Prostate gland (tissue), 2 donors: ENCODE data around the gene RIMBP2. TPM values are rescaled to one million over a fixed set of nuclear protein-coding genes. Genes with fewer than 3 reads are reported as not detected.

Experiments used
- DNase-seq: peaks from one replicate; pipeline ENCODE4 v3.0.0-alpha.2; 2019; ENCODE audit warnings: low spot score
- H3K27ac ChIP-seq, 2 donors: fragments of 200-600 bp; sonication (generic); 2 replicates each; pipeline ENCODE4 v1.5.1; 2017 to 2019
- H3K27me3 ChIP-seq: fragments of 200-600 bp; sonication (generic); replicated peaks from 2 replicates; pipeline ENCODE4 v1.5.1; 2019; ENCODE audit not compliant: insufficient read depth
- H3K36me3 ChIP-seq, 2 donors: fragments of 200-600 bp; sonication (generic); 1 replicate in 1 of 2; 2 replicates in 1 of 2; pipeline versions ENCODE4 v1.5.1 to v1.8.1; 2017 to 2019
- H3K4me1 ChIP-seq: fragments of 200-600 bp; sonication (generic); replicated peaks from 2 replicates; pipeline ENCODE4 v1.5.1; 2019
- H3K4me3 ChIP-seq, 2 donors: fragments of 200-600 bp; sonication (generic); 2 replicates each; pipeline ENCODE4 v1.5.1; 2017 to 2019
- H3K9me3 ChIP-seq: fragments of 200-600 bp; sonication (generic); 2 replicates; pipeline ENCODE4 v1.5.1; 2017
- POLR2A ChIP-seq: fragments of 450-650 bp; IDR thresholded peaks from one replicate; pipeline ENCODE4 v1.6.1; 2016; ENCODE audit warnings: antibody characterized with exemption, mild to moderate bottlenecking
- POLR2AphosphoS5 ChIP-seq: sonication (generic); formaldehyde crosslinking; IDR thresholded peaks from one replicate; pipeline ENCODE4 v1.6.1; 2017; ENCODE audit warnings: antibody characterized with exemption
- WGBS: methylation state at CpG from one replicate; pipeline ENCODE4 v1.1.5; 2018; 5-methylcytosine and 5-hydroxymethylcytosine counted together
- intact Hi-C: fragments of 100-400 bp; cut with DNase I; formaldehyde crosslinking; loops from one replicate; pipeline ENCODE4 v1.14.2; 2022
- total RNA-seq, 2 donors: library from RNA; depleted of rRNA; stranded (reverse); fragments of >200 nt; gene quantifications; one replicate each; pipeline ENCODE4 v1.1.0, GENCODE V29; 2016
- TF ChIP-seq, protein P1 (sequence below), 4 experiments: fragments of 200-600 bp in 2 of 4; fragments of 450-650 bp in 2 of 4; sonication (generic) in 2 of 4; IDR thresholded peaks; 1 replicate in 3 of 4; 2 replicates in 1 of 4; pipeline ENCODE4 v1.5.1; 2016 to 2019; ENCODE audit warnings: antibody characterized with exemption in 4 of 4, mild to moderate bottlenecking in 2 of 4, moderate library complexity in 2 of 4

RIMBP2 gene
- total RNA-seq, 2 donors from 2014 or later = 0.96 to 7.0 TPM

DNA sequence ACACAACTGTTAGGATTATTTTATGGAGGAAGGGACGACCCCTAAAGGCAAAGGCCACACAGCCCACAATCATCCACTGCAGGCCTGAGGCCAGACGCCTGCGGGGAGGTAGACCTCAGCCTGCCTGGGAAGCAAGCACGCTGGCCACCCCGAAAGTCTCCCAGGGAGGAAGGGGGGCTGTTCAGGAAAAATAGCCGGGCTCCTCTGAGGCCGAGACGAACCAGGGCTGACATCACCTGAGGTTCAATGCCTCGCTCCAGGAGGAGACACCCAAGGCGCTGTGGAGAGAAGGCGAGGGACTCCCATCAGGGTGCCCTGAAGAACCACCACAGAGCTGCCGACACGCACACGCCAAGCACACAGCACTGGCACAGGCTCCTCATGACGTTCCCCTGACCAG is 251.1 kb downstream of the RIMBP2 start:
- H3K4me3 ChIP-seq = no peak overlapping the region
- intact Hi-C loops = no loop called here
- no peak overlapping the region for H3K27ac ChIP-seq
- H3K36me3 ChIP-seq = no peaks in the 10 kb centered on the region
- no peak for DNase-seq
- 91% methylated on average over 15 of the region's 15 CpGs for WGBS
- no peaks in the 10 kb centered on the region for H3K9me3 ChIP-seq
- no peak for TF ChIP-seq POLR2A
- TF ChIP-seq, protein P1, sequence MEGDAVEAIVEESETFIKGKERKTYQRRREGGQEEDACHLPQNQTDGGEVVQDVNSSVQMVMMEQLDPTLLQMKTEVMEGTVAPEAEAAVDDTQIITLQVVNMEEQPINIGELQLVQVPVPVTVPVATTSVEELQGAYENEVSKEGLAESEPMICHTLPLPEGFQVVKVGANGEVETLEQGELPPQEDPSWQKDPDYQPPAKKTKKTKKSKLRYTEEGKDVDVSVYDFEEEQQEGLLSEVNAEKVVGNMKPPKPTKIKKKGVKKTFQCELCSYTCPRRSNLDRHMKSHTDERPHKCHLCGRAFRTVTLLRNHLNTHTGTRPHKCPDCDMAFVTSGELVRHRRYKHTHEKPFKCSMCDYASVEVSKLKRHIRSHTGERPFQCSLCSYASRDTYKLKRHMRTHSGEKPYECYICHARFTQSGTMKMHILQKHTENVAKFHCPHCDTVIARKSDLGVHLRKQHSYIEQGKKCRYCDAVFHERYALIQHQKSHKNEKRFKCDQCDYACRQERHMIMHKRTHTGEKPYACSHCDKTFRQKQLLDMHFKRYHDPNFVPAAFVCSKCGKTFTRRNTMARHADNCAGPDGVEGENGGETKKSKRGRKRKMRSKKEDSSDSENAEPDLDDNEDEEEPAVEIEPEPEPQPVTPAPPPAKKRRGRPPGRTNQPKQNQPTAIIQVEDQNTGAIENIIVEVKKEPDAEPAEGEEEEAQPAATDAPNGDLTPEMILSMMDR (IDR thresholded peaks at IDR 0.05) = no peak
- no peak for TF ChIP-seq POLR2AphosphoS5
- H3K4me1 ChIP-seq = no peaks in the 10 kb centered on the region
- no peaks in the 10 kb centered on the region for H3K27me3 ChIP-seq

DNA sequence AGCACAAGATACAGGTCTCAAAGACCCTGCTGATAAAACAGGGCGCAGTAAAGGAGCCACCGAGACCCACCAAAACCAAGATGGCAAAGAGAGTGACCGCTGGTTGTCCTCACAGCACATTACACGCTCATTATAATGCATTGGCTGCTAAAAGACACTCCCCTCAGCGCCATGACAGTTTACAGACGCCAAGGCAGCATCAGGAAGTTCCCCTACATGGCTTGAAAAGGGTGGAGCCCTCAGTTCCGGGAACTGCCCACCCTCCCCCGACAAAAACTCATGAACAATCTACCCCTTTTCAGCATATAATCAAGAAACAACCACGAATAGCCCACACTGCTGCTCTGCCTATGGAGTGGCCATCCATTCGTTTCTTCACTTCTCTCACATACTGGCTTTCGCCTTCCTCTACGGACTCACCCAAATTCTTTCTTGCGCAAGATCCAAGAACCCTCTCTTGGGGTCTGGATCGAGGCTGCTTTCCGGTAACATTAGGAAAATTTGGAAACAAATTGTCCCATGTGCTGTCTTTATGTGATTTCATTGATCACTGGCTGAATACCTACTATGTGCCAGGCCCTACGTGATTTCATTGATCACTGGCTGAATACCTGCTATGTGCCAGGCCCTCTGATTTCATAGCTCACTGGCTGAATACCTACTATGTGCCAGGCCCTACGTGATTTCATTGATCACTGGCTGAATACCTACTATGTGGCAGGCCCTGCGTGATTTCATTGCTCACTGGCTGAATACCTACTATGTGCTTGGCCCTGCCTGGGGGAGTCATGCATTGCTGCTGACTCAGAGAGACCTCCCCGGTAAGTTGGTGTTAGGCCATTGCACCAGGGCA is 252.1 kb downstream of the RIMBP2 start:
- Histone ChIP-seq H3K4me1 (no peaks in the 10 kb centered on the region), H3K9me3 (no peaks in the 10 kb centered on the region), H3K36me3 (no peaks in the 10 kb centered on the region), H3K4me3 (no peak overlapping the region), H3K27ac (no peak overlapping the region), H3K27me3 (no peaks in the 10 kb centered on the region)
- no peak for DNase-seq
- TF ChIP-seq, protein P1 (IDR thresholded peaks at IDR 0.05) = no peak
- TF ChIP-seq POLR2AphosphoS5 (no peak), POLR2A (no peak)
- 68% methylated on average over 19 of the region's 19 CpGs for WGBS
- intact Hi-C loops = no loop called here

DNA sequence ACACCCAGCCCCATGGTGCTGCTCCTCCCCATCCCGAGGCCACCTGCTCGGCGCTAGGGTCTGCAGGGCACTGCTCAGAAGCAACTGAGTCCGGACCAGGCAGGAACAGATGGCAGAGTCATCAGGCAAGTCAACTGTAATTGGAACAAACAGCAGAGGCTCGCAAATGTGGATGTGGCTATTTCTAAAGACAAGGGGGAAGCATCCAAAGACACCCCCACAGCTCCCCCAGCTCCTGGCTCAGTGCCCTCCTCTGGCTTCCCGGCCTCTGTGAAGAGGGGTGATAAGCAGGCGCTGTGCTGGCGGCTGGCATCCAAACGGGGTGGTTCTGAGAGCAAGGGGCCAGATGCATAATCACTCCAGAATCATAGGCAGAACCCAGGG is 252.8 kb downstream of the RIMBP2 start:
- Histone ChIP-seq H3K36me3 (no peaks in the 10 kb centered on the region), H3K4me1 (no peaks in the 10 kb centered on the region), H3K27ac (no peak overlapping the region), H3K9me3 (no peaks in the 10 kb centered on the region), H3K27me3 (no peaks in the 10 kb centered on the region), H3K4me3 (no peak overlapping the region)
- DNase-seq = no peak
- intact Hi-C loops = no loop called here
- WGBS = 75% methylated on average over 9 of the region's 9 CpGs
- TF ChIP-seq POLR2AphosphoS5 = no peak
- TF ChIP-seq, protein P1 (IDR thresholded peaks at IDR 0.05) = no peak
- no peak for TF ChIP-seq POLR2A

DNA sequence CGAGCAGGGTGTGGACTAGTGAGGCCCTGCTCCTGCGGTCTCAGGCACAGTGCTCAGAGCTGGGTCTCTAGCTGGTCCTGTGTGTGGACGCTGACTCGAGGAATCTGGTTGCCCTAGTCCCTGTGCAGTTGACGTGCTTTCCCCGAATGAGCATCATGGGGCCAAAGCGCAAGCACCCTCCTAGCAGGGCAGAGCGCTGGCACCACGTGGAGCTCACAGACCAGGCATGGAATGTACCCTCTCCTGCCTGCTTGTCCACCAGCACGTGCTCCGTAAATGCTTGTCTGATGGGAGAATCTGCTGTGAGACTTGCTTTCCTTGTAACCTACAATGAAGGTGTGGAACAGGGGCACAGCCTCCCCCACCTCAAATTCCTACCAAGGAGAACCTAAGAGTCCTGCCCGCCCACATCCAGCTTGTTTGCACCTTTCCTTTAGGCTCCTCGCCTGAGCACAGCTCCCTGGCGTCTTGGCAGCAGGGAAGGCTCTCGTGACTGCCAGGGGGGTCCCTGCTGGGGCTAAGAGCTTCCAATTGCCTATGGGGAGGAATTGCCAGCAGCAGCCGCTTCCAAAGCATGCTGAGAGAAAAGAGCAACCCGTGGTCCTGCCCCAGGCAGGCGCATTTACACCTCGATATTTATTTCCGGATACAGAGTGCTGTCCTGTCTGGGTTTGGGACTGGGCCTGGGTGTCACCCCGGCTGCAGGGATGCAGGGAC is 253.4 kb downstream of the RIMBP2 start:
- Histone ChIP-seq H3K4me3 (no peak overlapping the region), H3K27me3 (no peaks in the 10 kb centered on the region), H3K9me3 (no peaks in the 10 kb centered on the region), H3K4me1 (no peaks in the 10 kb centered on the region), H3K36me3 (no peaks in the 10 kb centered on the region), H3K27ac (no peak overlapping the region)
- DNase-seq = no peak
- intact Hi-C loops = no loop called here
- 65% methylated on average over 20 of the region's 21 CpGs for WGBS
- TF ChIP-seq, protein P1 (IDR thresholded peaks at IDR 0.05) = no peak
- TF ChIP-seq POLR2AphosphoS5 (no peak), POLR2A (no peak)
